BJ (cell line): ENCODE results near the gene ADAMTS1. TPM values are rescaled to one million over a fixed set of nuclear protein-coding genes. Genes with fewer than 3 reads are reported as not detected.
A peak's percentile ranks its signal among the peaks of the same experiment; 100 is the strongest.

ENCODE experiments used
- CTCF ChIA-PET: fragments of 350-600 bp; formaldehyde crosslinking; extraction: SDS; loops from one replicate; lab custom pipeline; 2021; ENCODE audit warnings: antibody characterized with exemption, inconsistent platforms; lab: Yijun Ruan, JAX
- POLR2A ChIA-PET: fragments of 300-600 bp; sonication (Branson Sonifier 250); formaldehyde crosslinking; extraction: SDS; loops from one replicate; lab custom pipeline; 2021; ENCODE audit warnings: antibody characterized with exemption; lab: Charles Lee
- DNase-seq: peaks from one replicate; pipeline ENCODE4 v3.0.0-alpha.2; 2011; ENCODE audit warnings: low read depth
- H3K27me3 ChIP-seq: 2 replicates; pipeline ENCODE4 v1.6.0; 2011; ENCODE audit warnings: low read length; ENCODE audit not compliant: control insufficient read depth, insufficient read depth
- H3K36me3 ChIP-seq: 2 replicates; pipeline ENCODE4 v1.5.1; 2011; ENCODE audit warnings: low read length; ENCODE audit not compliant: control insufficient read depth, insufficient read depth
- H3K4me3 ChIP-seq: 2 replicates; pipeline ENCODE4 v1.5.1; 2011; ENCODE audit warnings: low read depth, mild to moderate bottlenecking, control low read depth, low read length
- polyA plus RNA-seq: library from polyadenylated mRNA; depleted of rRNA; stranded (reverse); fragments of >200 nt; gene quantifications from 2 replicates; pipeline ENCODE4 v1.2.3, GENCODE V29; 2011
- TF ChIP-seq, protein P1 (sequence below): IDR thresholded peaks from 2 replicates; pipeline ENCODE4 v1.5.1; 2011; ENCODE audit warnings: low read depth, mild to moderate bottlenecking, control low read depth, inconsistent platforms, low read length, moderate library complexity; ENCODE audit not compliant: insufficient read depth

Gene ADAMTS1
- polyA plus RNA-seq, 1 experiment: 1,081 TPM

DNA sequence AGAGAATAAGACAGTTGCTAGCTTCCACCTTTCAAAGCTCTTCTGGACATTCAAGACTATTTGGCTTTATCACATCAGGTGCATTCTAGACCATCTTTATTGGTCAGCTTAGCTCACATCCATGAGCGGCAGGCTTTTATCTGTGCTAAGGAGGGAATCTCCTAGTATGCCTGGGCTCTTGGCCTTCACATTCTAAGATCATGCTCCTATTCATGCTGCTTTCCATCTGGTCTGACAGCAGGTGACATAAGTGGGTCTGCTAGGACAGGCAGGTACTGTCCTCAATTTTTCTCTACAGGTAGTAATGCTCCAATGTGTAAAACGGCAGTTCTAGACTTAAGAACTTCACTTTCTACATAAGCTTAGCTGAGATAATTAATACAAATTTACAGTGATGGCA is 39.2 kb upstream of the ADAMTS1 start:
- CTCF ChIA-PET: no interaction called here
- no peaks in the 10 kb centered on the region for H3K27me3 ChIP-seq
- TF ChIP-seq, protein P1, sequence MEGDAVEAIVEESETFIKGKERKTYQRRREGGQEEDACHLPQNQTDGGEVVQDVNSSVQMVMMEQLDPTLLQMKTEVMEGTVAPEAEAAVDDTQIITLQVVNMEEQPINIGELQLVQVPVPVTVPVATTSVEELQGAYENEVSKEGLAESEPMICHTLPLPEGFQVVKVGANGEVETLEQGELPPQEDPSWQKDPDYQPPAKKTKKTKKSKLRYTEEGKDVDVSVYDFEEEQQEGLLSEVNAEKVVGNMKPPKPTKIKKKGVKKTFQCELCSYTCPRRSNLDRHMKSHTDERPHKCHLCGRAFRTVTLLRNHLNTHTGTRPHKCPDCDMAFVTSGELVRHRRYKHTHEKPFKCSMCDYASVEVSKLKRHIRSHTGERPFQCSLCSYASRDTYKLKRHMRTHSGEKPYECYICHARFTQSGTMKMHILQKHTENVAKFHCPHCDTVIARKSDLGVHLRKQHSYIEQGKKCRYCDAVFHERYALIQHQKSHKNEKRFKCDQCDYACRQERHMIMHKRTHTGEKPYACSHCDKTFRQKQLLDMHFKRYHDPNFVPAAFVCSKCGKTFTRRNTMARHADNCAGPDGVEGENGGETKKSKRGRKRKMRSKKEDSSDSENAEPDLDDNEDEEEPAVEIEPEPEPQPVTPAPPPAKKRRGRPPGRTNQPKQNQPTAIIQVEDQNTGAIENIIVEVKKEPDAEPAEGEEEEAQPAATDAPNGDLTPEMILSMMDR: no peak
- POLR2A ChIA-PET: no interaction called here
- H3K4me3 ChIP-seq: no peak overlapping the region
- DNase-seq: no peak
- H3K36me3 ChIP-seq: no peaks in the 10 kb centered on the region

DNA sequence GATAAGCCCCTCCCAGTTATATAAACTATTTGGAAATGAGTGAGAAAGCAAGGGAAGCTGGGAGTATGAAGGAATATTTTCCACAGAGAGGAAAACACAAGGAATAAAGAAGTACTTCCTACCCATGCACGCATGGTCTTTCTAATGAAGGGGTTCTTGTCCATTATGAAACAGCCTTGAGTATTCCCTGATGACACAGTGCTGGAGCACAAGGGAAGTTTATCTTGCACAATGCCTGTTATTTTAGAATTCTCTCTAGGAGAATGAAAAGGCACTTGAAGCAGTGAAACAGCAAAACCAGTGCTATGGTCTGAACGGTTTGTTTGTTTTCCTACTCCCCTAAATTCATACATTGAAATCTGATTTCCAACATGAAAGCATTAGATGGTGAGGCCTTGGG is 38.6 kb upstream of the ADAMTS1 start:
- H3K27me3 ChIP-seq: no peaks in the 10 kb centered on the region
- DNase-seq: no peak
- H3K4me3 ChIP-seq: no peak overlapping the region
- TF ChIP-seq, protein P1: no peak
- no peaks in the 10 kb centered on the region for H3K36me3 ChIP-seq
- ChIA-PET POLR2A (no interaction called here), CTCF (interaction anchor here (0.6 kb wide), 2 partner anchors 9 to 1114 kb away, joined by 3 to 5 read pairs; no protein-coding TSS in a partner anchor)

DNA sequence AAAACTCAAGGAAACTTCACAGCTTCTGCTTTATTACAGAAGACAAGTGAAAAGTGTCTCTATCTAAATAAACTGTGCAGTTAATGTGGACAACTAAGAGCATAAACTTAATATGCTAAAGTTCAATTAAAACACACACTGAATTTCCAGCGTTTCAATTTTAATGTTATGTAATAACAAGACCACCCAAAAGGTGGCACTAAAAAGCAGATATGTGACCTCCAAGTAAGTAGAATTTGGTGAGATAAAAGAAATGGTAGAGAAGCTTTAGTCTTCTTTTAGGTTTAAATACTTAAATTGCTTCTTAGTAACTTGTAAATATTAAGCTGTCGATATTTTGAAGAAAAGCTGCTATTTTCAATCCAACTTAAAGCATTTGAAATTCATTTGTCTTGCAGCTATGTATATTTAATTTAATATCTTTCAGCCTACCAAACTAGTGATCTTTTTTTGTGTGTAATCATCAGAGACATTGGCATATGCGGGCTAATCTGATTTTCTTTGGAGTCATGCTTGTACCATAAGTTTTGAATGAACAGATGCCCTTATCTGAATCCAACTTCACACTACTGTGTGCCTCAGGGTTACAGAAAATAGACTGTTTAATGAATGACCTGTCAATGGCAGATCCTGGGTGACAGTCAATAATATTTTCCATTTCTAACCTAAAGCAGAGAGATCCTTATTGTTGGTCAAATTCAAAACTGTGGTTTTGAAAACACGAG is 36.5 kb upstream of the ADAMTS1 start:
- Histone ChIP-seq H3K27me3 (no peaks in the 10 kb centered on the region), H3K4me3 (no peak overlapping the region), H3K36me3 (no peaks in the 10 kb centered on the region)
- TF ChIP-seq, protein P1: peak; percentile 39; the same call in 1 of the 2 replicates
- ChIA-PET POLR2A (no interaction called here), CTCF (interaction anchor here (0.8 to 2.0 kb wide), 8 partner anchors 19 to 820 kb away, joined by 3 to 6 read pairs (median 4); partner anchors contain the start of gene ADAMTS5)
- DNase-seq: no peak

DNA sequence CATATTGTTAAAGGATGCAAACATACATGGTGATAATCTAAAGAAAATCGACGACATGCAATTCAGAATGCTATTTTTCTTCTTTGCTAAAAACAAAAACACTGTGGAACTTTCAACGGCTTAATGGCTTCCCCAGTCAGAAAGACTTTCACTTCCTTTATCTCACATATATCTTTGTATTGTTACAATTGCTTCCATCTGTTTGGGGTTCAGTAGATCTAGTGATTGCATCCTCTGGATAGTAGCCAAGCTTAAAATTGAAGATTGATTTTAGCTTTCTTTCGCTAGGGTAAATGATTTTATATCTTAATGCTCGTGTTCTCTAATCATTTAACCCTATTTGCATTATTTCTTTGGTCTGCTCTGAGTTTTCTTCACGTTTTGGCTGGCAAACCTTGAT is 31.8 kb upstream of the ADAMTS1 start:
- Histone ChIP-seq H3K36me3 (no peaks in the 10 kb centered on the region), H3K4me3 (no peak overlapping the region), H3K27me3 (no peaks in the 10 kb centered on the region)
- DNase-seq: no peak
- ChIA-PET CTCF (no interaction called here), POLR2A (no interaction called here)
- TF ChIP-seq, protein P1: no peak

DNA sequence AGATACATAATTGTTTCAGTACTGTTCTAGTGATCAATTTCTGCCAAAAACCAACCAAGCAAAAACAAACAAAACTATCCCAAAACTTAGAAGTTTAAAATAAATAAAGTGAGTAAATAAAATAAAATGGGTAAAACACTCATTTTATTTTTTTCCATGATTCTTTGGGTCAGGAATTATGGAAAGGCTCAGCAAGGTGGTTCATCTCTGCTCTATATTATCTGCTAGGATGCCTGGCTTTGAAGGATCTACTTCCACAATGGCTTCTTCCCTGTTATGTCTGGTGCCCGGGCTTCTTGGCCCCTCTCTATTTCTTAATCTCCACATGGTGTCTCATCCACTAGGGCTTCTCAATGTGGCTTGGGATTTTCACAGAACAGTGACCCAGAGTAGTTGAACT is 29.1 kb upstream of the ADAMTS1 start:
- no peaks in the 10 kb centered on the region for H3K27me3 ChIP-seq
- H3K4me3 ChIP-seq: no peak overlapping the region
- H3K36me3 ChIP-seq: no peaks in the 10 kb centered on the region
- POLR2A ChIA-PET: no interaction called here
- CTCF ChIA-PET: interaction anchor here (0.7 kb wide), 2 partner anchors 9 to 500 kb away, joined by 5 to 6 read pairs; no protein-coding TSS in a partner anchor
- DNase-seq: no peak
- TF ChIP-seq, protein P1: no peak
